Stimulated activated CD8-positive, alpha-beta memory T cell treated with anti-CD3 and anti-CD28 coated beads, Interleukin-2, amount 100 ng/mL, for 1 hour (primary cell): ENCODE results near the gene ANGPTL2.

Experiments used
- DNase-seq, 2 donors: peaks; one replicate each; pipeline ENCODE4 v3.0.0-alpha.2; 2020; ENCODE audit warnings: low read depth in 2 of 2

The ANGPTL2 gene

GRCh38 chr9:127093319-127094020, 29.0 kb downstream of the ANGPTL2 start:
- no peak for DNase-seq

- DNase-seq = no peak
Observed at GRCh38 chr9:127092041-127092608, 30.3 kb downstream of the ANGPTL2 start.

DNA sequence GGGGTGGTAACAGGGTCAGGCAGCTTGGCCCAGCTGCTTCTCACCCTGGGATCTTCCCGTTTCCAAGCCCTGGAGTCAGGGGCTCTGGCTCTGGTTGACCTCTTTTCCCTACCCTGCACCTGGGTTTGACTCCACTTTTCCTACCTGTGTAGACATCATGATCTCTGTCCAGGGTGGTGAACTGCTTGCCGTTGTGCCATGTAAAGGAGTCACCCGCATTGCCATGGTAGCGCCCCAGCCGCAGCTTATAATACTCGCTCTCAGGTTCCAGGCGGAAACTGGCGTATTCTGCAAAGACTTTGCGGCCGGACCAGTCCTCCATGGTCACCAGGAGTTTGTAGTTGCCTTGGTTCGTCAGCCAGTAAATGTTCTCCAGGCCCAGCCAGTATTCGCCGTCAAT, 30.9 kb downstream of the ANGPTL2 start:
- DNase-seq = no peak

GRCh38 chr9:127090341-127090985, 32.0 kb downstream of the ANGPTL2 start:
- DNase-seq = no peak

DNA sequence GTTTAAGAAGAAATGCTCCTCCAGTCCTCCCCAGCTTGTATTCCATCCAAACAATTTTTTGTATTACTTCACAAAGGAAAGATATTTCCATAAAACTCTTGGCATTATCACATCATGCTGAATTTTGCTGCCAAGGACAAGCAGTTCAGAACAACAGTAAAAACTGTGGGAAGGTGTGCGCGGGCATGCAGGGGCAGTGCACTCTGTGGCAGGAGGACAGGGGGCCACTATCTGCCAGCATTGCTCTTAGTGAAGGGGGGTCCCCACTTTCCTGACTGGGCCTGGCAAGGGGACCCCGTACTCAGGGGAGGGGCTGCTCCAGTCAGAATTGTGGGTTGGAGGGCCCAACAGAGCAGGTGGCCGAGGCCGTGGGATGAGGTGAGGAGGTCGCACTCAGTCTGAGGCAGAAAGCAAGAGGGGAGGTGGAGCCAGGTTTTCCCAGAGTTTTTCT, 32.8 kb downstream of the ANGPTL2 start:
- no peak for DNase-seq

DNA sequence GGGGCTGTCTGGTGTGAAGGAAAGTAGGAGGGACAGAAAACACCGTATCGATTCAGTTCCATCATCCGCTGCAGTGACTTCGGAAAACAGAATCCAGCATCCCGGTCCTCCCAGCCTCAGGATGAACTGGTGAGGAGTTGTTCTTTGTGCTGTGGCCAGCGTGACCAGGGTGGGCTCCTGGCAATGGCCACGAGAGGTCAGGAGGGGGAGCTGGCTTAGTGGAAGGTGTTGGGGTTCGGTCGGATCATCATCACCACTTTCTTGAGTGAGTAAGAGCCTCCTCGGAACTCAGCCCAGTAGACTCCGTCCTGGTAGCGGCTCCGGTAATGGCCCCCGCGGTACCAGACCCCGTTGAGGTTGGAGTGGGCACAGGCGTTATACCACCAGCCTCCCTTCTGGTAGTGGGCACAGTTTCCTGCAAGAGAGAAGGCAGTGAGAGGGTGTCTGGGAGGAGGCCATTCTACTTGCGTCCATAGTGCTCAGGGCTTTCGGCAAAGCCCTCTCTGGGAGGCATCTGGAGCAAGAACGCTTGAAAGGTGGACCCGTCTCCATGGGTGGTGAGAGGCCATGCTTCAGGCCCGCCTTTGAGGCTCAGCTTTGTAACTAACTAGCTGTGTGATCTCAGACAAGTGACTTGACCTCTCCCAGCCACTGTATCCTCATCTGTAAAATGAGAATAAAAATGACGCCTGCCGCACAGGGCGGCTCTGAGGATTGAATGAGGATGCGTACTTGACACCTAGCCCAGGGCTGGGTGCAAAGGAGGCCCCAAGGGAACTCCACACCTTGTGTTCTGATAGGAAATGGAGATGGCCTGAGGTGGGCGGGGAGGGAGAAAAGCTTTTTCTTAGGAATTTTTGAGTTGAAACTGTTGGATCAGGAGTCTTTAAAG, 33.5 kb downstream of the ANGPTL2 start:
- no peak for DNase-seq

GRCh38 chr9:127087836-127088235, 34.6 kb downstream of the ANGPTL2 start:
- no peak for DNase-seq

DNA sequence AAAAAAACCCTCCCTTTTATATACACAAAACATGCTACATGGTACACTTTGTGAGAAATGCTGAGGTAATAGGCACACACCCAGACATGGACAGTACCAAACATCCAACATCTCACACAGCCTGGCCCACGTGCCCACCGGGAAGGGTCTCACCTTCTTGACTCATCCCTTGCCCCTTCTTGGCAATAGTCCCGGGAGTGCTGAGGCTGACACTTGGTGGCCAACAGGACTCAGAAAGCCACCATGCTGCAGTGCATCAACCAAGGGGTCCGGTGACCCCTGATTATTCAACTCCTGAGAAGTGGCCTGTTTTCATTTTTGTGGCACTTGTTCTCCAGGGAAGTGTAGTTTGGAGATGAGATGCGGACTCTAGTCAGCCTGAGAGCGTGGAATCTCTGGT, 35.0 kb downstream of the ANGPTL2 start:
- no peak for DNase-seq

GRCh38 chr9:127086771-127087170, 35.7 kb downstream of the ANGPTL2 start:
- DNase-seq = no peak

DNA sequence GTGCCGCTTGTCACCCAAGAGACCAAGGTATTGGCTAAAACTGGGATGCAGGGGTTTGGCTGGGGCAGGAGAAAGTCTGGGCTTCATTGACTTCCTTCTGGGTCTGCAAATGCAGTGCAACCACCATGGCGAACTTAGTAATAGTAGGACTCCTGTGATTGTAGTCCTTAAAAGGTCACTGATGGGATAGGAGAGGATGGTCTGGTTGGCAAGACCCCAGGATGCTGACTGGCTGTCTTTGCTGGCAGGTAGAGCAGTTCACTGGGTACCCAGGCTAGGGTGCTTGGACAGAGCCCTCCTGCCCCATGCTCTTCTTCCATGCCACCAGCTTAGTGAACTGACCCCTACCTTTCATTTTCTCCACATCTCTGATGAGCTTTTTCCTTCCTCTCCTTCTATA, 37.2 kb downstream of the ANGPTL2 start:
- no peak for DNase-seq

DNA sequence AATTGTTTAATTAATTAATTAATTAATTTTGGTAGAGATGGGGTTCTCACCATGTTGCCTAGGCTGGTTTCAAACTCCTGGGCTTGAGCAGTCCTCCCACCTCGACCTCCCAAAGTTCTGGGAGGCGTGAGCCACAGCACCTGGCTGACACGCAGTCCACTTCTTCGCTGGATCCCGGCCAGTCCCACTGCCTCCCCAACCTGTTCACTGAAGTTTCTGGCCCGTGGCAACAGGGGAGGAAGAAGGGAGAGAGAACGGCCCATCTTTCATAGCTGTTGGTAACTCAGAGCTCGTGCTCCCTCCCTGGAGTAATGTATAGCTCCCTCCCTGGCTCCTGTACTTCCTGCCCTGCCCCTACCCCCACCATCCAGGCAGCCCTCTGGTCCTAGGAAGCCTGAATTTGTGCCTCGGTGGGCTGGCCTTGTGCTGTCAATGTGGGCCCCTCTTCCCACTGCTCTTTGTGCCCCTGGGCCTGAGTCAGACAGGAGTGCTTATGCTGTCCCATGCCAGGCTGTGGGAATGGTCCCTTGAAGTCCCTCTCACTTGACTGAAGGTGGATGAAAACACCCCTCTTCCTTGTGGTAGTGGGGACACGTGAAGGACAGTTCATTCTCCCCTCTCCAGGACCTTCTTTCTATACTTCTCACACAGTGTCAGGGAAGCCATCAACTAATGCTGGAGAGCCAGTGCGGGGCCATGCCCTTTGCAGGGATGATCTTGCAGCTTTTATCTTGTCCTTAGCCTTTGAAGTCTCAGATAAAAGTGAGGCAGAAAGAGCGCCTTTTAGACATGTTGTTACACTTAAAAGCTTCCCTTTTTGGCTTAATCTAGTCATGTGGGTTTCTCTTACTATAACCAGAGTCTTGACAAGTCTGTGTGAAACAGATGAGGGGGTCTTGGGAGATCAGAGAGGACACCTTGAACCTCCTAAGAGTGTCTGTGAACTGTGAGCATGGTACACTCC, 38.1 kb downstream of the ANGPTL2 start:
- no peak for DNase-seq

DNA sequence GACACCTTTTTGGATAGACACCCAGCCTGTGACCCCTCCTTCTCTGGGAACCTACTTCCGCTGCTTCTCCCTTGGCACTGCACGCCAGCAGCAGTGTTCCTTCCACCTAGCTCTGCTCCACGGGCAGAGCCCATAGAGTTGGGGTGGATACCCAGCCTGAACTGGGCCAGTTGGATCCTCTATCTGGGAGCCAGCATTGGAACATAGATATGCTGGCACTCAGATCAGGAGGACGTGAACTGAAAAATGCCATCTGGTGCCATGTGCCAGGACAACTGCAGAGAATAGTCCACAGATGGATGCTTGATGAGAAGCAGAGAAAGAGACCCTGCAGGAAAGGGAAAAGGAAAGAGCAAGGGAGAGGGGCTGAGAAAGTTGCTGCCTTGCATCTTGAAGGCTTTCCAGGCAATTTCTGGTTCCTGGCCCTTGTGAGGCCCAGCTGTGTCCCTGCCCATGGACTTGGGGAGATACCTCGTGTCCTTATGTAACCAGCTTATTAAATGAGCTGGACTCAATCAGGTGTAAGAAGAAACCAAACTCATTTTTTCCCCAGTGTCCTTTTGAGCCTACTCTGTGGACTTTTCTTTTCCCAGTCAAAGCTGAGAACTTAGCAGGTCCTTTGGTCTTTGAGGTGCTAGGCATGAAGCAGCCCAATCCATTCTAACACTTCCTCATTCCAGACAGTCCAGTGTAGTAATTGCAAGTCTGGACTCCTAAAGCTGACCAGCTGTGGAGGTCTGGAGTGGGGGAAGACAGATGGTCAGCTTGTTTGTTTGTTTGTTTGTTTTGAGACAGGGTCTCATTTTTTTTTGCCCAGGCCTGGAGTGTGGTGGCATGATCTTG, 39.1 kb downstream of the ANGPTL2 start:
- DNase-seq = no peak

DNA sequence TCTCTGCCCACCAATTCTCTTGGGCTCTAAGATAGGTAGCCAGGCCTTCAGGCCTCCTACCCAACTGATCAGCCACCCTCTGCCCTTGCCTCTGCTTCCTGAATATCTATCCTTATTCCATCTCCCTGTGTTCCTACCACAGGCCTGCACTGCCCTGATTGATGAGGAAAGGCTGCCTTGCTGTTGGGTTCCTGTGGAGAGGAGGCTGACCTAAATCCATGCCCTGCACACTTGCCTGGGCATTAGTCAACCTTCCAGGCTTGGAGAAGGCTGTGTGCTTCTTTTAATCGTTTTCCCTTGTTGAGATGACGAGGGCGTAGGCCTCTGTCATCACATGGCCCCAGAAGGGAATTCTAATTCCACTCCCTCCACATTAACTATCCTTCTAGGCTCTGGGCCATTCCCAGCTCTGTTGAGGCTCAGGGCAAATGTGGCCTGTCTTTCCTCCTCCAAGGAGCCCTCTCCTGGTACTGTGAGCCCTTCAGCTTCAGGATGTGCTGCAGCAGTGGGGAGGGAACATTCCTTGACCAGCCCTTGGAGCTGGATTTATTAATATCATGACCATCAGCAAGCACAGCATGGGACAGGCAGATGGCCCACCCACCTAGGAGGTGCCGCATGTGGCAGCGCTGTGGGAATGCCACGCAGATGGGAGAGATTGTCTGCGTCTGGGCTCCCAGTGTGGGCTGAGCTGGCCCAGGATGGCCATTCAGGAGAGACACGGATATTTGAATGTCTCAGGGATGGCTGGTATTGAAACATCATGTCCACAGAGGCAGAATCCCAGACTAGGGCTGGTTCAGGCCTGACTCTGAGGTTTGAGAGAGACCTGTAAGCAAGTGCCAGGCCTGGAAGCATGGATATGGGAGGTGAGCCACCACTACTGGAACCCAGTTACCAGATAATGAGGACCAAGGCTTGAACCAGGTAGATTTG, 40.9 kb downstream of the ANGPTL2 start:
- no peak for DNase-seq

- DNase-seq = no peak
Observed at GRCh38 chr9:127079446-127080140, 42.8 kb downstream of the ANGPTL2 start.

GRCh38 chr9:127078988-127079387, 43.4 kb downstream of the ANGPTL2 start:
- DNase-seq = no peak

- DNase-seq = no peak
Observed at GRCh38 chr9:127078336-127078735, 44.1 kb downstream of the ANGPTL2 start.

- no peak for DNase-seq
Observed at GRCh38 chr9:127077644-127077946, 44.8 kb downstream of the ANGPTL2 start.

DNA sequence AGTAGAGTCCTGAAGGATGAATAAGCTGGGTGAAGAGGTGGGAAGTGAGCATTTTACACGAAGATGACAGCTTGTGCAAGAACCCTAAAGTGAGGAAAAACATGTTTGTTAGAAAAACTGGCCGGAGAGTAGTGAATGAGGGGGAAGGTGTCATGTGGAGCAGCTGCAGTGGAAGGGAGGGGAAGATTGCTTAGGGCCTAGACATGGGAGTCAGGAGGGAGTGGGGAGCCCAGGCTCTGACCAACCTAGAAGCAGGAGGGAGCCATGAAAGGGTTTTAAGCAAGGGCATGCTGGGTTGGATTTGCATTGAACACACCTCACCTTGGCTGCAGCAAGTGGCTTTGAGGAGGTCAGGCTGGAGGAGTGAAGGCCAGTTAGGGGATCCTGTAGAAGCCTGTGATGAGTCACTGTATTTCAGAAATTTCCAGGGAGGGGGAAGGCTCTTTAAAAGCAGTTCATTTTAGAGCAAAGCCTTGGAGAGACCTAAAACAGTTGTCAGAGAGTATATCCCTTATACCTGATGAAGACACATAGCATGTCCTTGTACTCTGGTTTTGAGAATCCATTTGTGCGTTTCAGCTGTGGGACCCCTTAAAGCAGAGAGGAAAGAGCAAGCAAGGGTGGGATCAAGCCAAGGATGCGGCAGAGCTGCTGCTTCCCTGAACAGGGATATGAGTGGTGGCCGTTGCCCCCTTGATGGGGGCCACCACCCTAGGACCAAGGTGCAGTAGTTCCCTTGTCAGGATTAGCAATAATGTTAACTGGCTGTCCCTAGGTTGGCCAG, 45.4 kb downstream of the ANGPTL2 start:
- no peak for DNase-seq
